ENCODE data around the gene NHERF2. TPM values are rescaled to one million over a fixed set of nuclear protein-coding genes. Genes with fewer than 3 reads are reported as not detected.

Gene NHERF2
- polyA plus RNA-seq, 2 of the 4 experiments (the other 2 are of a cell fraction): 32.3 to 35.0 TPM

DNA sequence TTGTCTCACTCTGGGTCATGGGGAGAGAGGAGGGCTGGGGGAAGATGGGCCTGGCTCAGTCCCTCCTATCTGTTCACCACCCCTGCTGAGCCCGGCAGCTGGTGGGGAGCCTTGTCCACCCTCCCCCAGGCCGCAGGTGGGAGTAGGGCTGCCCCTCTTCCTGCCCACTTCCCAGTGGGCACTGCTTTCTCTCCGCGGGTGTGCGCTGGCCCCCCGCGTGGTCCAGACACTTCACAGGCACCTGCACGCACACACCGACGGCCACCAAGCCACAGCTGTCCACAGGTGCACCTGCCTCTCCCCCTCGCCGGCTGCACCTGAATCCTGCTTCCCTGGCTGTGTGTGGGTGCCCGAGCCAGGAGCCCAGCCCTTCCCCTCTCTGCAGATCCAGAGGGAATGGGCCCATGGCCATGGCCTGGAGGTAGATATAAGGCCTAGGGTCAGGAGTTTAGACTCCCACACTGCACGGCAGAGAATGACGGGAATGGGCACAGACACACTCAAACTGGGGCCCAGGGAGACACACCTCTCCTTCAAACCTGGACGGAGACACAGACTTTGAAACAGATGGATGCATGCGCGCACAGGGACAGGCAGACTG is 2.0 kb downstream of the NHERF2 start:
- Histone ChIP-seq H3K4me3 (no peak overlapping the region), H3K27ac (peak overlapping the region in 1 of 2 experiments; percentile 88; a peak in 1 of 6 replicates), H3K9me3 (no peaks in the 10 kb centered on the region), H3K4me1 (peaks cover 34% of the 10 kb centered on the region), H3K4me2 (peak overlapping the region; percentile 97; the same call in 2 of the 3 replicates)
- FAIRE-seq (no peak), ATAC-seq (no peak), DNase-seq (ENCODE audit: low read depth in 1 of 2, low spot score in 1 of 2) (no peak)
- TF ChIP-seq FOSB (CRISPR knock-in tag; IDR thresholded peaks at IDR 0.05) (no peak), ESRRA (IDR thresholded peaks at IDR 0.05; ENCODE audit: borderline replicate concordance, low read length) (no peak), GATA3 (IDR thresholded peaks at IDR 0.05; ENCODE audit: borderline replicate concordance) (no peak), KDM5A (IDR thresholded peaks at IDR 0.05) (no peak), MYC (IDR thresholded peaks at IDR 0.05; ENCODE audit: borderline replicate concordance, low read length) (no peak), MAZ (IDR thresholded peaks at IDR 0.05; ENCODE audit: borderline replicate concordance, low read depth, low read length) (no peak), EP300 (IDR thresholded peaks at IDR 0.05) (no peak), SMC3 (IDR thresholded peaks at IDR 0.05) (no peak), ATOH8 (CRISPR knock-in tag; IDR thresholded peaks at IDR 0.05; ENCODE audit: low read depth) (no peak), FOXS1 (CRISPR knock-in tag; IDR thresholded peaks at IDR 0.05) (no peak), HOXB5 (CRISPR knock-in tag; IDR thresholded peaks at IDR 0.05) (no peak), HDAC2 (IDR thresholded peaks at IDR 0.05) (no peak)
- ChIA-PET POLR2A (no interaction called here), CTCF (interaction anchor here (1.5 to 7.8 kb wide), 6 partner anchors 11 to 119 kb away, joined by 5 to 117 read pairs (median 11); partner anchors contain the start of gene PKD1)
- WGBS (ENCODE audit: missing lambda C conversion rate): 92% methylated on average over 18 of the region's 18 CpGs

- FAIRE-seq: no peak
- no peak for ATAC-seq
- 98% methylated on average over 8 of the region's 22 CpGs for WGBS (ENCODE audit: missing lambda C conversion rate)
- TF ChIP-seq FOXS1 (CRISPR knock-in tag; IDR thresholded peaks at IDR 0.05) (no peak), KDM1A (IDR thresholded peaks at IDR 0.05; ENCODE audit: low read depth) (no peak), MAZ (IDR thresholded peaks at IDR 0.05; ENCODE audit: borderline replicate concordance, low read depth, low read length) (no peak)
- POLR2A ChIA-PET: interaction anchor here (0.7 to 1.0 kb wide), 2 partner anchors 18 to 126 kb away, joined by 5 to 9 read pairs; partner anchors contain the start of genes NTHL1, TRAF7 and TSC2
- DNase-seq (ENCODE audit: low read depth in 1 of 2, low spot score in 1 of 2): no peak
- Histone ChIP-seq H3K27ac (peak overlapping the region in 1 of 2 experiments; percentile 56; a peak in 2 of 6 replicates), H3K9me3 (no peaks in the 10 kb centered on the region), H3K4me2 (no peak overlapping the region), H3K4me1 (peaks cover 33% of the 10 kb centered on the region), H3K4me3 (no peak overlapping the region)
- CTCF ChIA-PET: interaction anchor here (0.8 to 5.9 kb wide), 8 partner anchors 11 to 118 kb away, joined by 3 to 25 read pairs (median 10); no protein-coding TSS in a partner anchor
Observed at GRCh38 chr16:2029350-2029749, 2.6 kb downstream of the NHERF2 start.

GRCh38 chr16:2030036-2030435 is 3.3 kb downstream of the NHERF2 start:
- CTCF ChIA-PET: interaction anchor here (0.8 to 5.9 kb wide), 8 partner anchors 10 to 117 kb away, joined by 3 to 25 read pairs (median 10); no protein-coding TSS in a partner anchor
- H3K27ac ChIP-seq: peak overlapping the region in 1 of 2 experiments; percentile 56; a peak in 3 of 6 replicates
- no peak for FAIRE-seq

More at GRCh38 chr16:2030036-2030435, 3.3 kb downstream of the NHERF2 start:
- H3K9me3 ChIP-seq: no peaks in the 10 kb centered on the region
- no peak for DNase-seq (ENCODE audit: low read depth in 1 of 2, low spot score in 1 of 2)
- TF ChIP-seq NFE2L2 (conservative IDR thresholded peaks at IDR 0.05; ENCODE audit: low read length): no peak
- TF ChIP-seq POLR2AphosphoS2 (conservative IDR thresholded peaks at IDR 0.05; ENCODE audit: low read length): no peak
- TF ChIP-seq ZSCAN20 (CRISPR knock-in tag; IDR thresholded peaks at IDR 0.05): no peak
- no peak for TF ChIP-seq SREBF2 (IDR thresholded peaks at IDR 0.05)
- TF ChIP-seq TFCP2L1 (CRISPR knock-in tag; IDR thresholded peaks at IDR 0.05): no peak
- TF ChIP-seq CHD2 (IDR thresholded peaks at IDR 0.05; ENCODE audit: low read length, partially characterized antibody): no peak
- no peak for TF ChIP-seq ESRRA (IDR thresholded peaks at IDR 0.05; ENCODE audit: borderline replicate concordance, low read length)
- TF ChIP-seq ELK1 (IDR thresholded peaks at IDR 0.05; ENCODE audit: low read depth, low read length): no peak
- no peak for TF ChIP-seq KDM5A (IDR thresholded peaks at IDR 0.05)
- TF ChIP-seq NPAS2 (CRISPR knock-in tag; IDR thresholded peaks at IDR 0.05; ENCODE audit: borderline replicate concordance): no peak
- TF ChIP-seq PBX3 (IDR thresholded peaks at IDR 0.05): no peak
- no peak for TF ChIP-seq HOXB5 (CRISPR knock-in tag; IDR thresholded peaks at IDR 0.05)
- TF ChIP-seq, protein P1, sequence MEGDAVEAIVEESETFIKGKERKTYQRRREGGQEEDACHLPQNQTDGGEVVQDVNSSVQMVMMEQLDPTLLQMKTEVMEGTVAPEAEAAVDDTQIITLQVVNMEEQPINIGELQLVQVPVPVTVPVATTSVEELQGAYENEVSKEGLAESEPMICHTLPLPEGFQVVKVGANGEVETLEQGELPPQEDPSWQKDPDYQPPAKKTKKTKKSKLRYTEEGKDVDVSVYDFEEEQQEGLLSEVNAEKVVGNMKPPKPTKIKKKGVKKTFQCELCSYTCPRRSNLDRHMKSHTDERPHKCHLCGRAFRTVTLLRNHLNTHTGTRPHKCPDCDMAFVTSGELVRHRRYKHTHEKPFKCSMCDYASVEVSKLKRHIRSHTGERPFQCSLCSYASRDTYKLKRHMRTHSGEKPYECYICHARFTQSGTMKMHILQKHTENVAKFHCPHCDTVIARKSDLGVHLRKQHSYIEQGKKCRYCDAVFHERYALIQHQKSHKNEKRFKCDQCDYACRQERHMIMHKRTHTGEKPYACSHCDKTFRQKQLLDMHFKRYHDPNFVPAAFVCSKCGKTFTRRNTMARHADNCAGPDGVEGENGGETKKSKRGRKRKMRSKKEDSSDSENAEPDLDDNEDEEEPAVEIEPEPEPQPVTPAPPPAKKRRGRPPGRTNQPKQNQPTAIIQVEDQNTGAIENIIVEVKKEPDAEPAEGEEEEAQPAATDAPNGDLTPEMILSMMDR (IDR thresholded peaks at IDR 0.05): no peak
- no peak for TF ChIP-seq ATOH8 (CRISPR knock-in tag; IDR thresholded peaks at IDR 0.05; ENCODE audit: low read depth)
- TF ChIP-seq KDM1A (IDR thresholded peaks at IDR 0.05; ENCODE audit: low read depth): no peak
- no peak for TF ChIP-seq FOSB (CRISPR knock-in tag; IDR thresholded peaks at IDR 0.05)
- no peak for TF ChIP-seq EP300 (IDR thresholded peaks at IDR 0.05)
- TF ChIP-seq TP53 (CRISPR knock-in tag; IDR thresholded peaks at IDR 0.05): no peak
- TF ChIP-seq EHMT2 (IDR thresholded peaks at IDR 0.05; ENCODE audit: low read depth): no peak
- WGBS (ENCODE audit: missing lambda C conversion rate): 85% methylated on average over 6 of the region's 11 CpGs
- no peak overlapping the region for H3K4me2 ChIP-seq
- POLR2A ChIA-PET: interaction anchor here (0.7 to 1.0 kb wide), 2 partner anchors 18 to 125 kb away, joined by 5 to 9 read pairs; partner anchors contain the start of genes NTHL1, TRAF7 and TSC2
- H3K4me3 ChIP-seq: no peak overlapping the region
- H3K4me1 ChIP-seq: peaks cover 38% of the 10 kb centered on the region
- no peak for ATAC-seq
